OCI-LY3 (cell line): ENCODE measurements around the gene TPCN1.

Experiments
- H2AFZ ChIP-seq: fragments of 200-600, 300-600 bp; shearing (Covaris generic); 2 replicates; pipeline ENCODE4 v1.6.0; 2014; ENCODE audit warnings: antibody characterized with exemption, low read depth, low read length
- H3K27ac ChIP-seq: fragments of 200-600, 300-600 bp; sonication (generic); 2 replicates; pipeline ENCODE4 v1.5.1; 2014; ENCODE audit warnings: mild to moderate bottlenecking, low read length, moderate library complexity, mixed read lengths
- H3K27me3 ChIP-seq: fragments of 200-600, 300-600 bp; sonication (generic); 2 replicates; pipeline ENCODE4 v1.6.1; 2014; ENCODE audit warnings: low read depth, low read length, mixed read lengths
- H3K36me3 ChIP-seq: fragments of 200-600, 300-600 bp; sonication (generic); replicated peaks from 2 replicates; pipeline ENCODE3; 2014; ENCODE audit warnings: low read depth, low read length, mixed read lengths
- H3K4me1 ChIP-seq: fragments of 300-600, 200-600 bp; sonication (generic); 2 replicates; pipeline ENCODE4 v1.6.1; 2014; ENCODE audit warnings: low read length, mixed read lengths
- H3K4me2 ChIP-seq: fragments of 200-600, 300-600 bp; sonication (generic); 2 replicates; pipeline ENCODE4 v1.6.1; 2014; ENCODE audit warnings: low read length, mixed read lengths
- H3K4me3 ChIP-seq: fragments of 300-600, 200-600 bp; sonication (generic); 2 replicates; pipeline ENCODE4 v1.5.1; 2014; ENCODE audit warnings: antibody characterized with exemption, mild to moderate bottlenecking, low read length, moderate library complexity
- H3K79me2 ChIP-seq: fragments of 300-600, 200-600 bp; shearing (Covaris generic); 2 replicates; pipeline ENCODE4 v1.6.1; 2014; ENCODE audit warnings: mild to moderate bottlenecking, low read length, mixed read lengths
- H3K9ac ChIP-seq: fragments of 300-600, 200-600 bp; shearing (Covaris generic); 2 replicates; pipeline ENCODE4 v1.6.0; 2014; ENCODE audit warnings: mild to moderate bottlenecking, low read length, moderate library complexity
- H3K9me3 ChIP-seq: fragments of 200-600, 300-600 bp; shearing (Covaris generic); 2 replicates; pipeline ENCODE4 v1.6.1; 2014; ENCODE audit warnings: low read length, mixed read lengths; ENCODE audit not compliant: insufficient read depth
- H4K20me1 ChIP-seq: fragments of 200-600, 300-600 bp; sonication (generic); 2 replicates; pipeline ENCODE4 v1.6.1; 2016; ENCODE audit warnings: low read length, mixed read lengths; ENCODE audit not compliant: insufficient read depth
- CTCF ChIP-seq: fragments of 200-600, 300-600 bp; sonication (generic); IDR thresholded peaks from 2 replicates; pipeline ENCODE4 v1.5.1; 2014; ENCODE audit warnings: antibody characterized with exemption, low read length, low read depth
- EZH2phosphoT487 ChIP-seq: fragments of 200-600 bp; shearing (Covaris generic); IDR thresholded peaks from 2 replicates; pipeline ENCODE4 v1.6.1; 2018; ENCODE audit warnings: antibody characterized with exemption, mixed run types, low read depth

Gene TPCN1

DNA sequence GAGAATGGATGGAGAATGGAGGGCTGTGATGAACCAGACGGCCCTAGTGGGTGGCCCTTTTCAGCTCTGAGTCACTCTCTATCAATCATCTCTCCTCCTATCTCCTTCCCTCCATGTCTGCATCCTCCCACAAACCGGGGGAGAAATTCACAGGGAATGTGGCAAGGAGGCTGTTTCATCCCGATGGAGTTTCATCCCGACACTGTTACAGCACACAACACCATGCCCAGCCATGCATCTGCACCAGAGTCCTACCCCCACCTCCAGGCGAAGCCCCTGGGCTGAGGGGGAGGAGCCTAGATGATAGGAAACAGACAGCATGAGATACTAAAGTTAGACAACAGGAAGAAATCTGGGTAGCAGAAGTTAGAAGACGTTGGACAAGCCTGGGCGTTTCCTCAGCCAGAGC is 92.9 kb downstream of the TPCN1 start:
- Histone ChIP-seq H3K9ac (no peak overlapping the region), H4K20me1 (no peaks in the 10 kb centered on the region), H3K79me2 (no peaks in the 10 kb centered on the region), H3K36me3 (peaks cover 3% of the 10 kb centered on the region), H2AFZ (no peak overlapping the region), H3K4me3 (no peak overlapping the region), H3K27ac (no peak overlapping the region), H3K4me2 (no peak overlapping the region), H3K27me3 (no peaks in the 10 kb centered on the region), H3K4me1 (no peaks in the 10 kb centered on the region), H3K9me3 (no peaks in the 10 kb centered on the region)
- no peak for TF ChIP-seq CTCF
- no peak for TF ChIP-seq EZH2phosphoT487

DNA sequence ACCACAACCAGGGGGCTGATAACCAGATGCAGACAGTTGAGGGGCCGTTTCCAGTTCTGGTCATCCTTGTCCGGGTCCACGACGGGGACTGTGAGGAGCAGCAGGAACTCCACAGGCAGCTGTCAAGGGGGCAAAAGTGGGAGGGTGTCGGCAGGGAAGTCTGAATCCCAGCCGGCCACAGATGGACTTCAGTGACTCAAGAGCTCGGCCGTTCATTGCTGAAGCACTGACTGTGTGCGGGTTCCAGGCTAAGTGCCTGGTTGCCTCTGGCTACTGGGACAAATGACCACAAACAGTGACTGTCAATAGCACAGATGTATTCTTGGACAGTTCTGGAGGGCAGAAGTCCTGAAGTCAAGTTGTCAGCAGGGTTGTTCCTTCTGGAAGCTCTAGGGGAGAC is 94.1 kb downstream of the TPCN1 start:
- no peaks in the 10 kb centered on the region for H3K9me3 ChIP-seq
- H3K4me3 ChIP-seq, result no peak overlapping the region
- no peaks in the 10 kb centered on the region for H4K20me1 ChIP-seq
- H2AFZ ChIP-seq, result no peak overlapping the region
- no peak overlapping the region for H3K27ac ChIP-seq
- no peak overlapping the region for H3K4me2 ChIP-seq
- no peaks in the 10 kb centered on the region for H3K79me2 ChIP-seq
- no peak overlapping the region for H3K9ac ChIP-seq
- peaks cover 3% of the 10 kb centered on the region for H3K36me3 ChIP-seq
- TF ChIP-seq CTCF (no peak), EZH2phosphoT487 (no peak)
- no peaks in the 10 kb centered on the region for H3K27me3 ChIP-seq
- H3K4me1 ChIP-seq, result no peaks in the 10 kb centered on the region

DNA sequence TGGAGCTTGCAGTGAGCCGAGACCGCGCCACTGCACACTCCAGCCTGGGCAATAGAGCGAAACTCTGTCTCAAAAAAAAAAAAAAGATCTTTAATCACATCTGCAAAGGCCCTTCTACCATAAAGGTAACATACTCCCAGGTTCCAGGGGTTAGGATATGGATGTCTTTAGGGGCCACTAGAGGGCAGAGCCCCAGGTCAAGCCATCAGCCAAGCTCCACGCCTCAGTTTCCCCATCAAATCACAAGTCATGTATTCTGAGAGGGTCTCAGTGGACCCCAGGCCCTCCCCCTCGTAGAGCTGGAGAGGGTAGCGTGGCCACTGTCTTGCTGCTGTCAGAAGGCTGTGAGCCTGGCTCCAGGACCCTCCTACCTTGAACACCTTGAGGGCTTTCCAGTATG is 94.9 kb downstream of the TPCN1 start:
- Histone ChIP-seq H3K4me2 (no peak overlapping the region), H3K4me3 (no peak overlapping the region), H2AFZ (no peak overlapping the region), H3K36me3 (peaks cover 3% of the 10 kb centered on the region), H3K9me3 (no peaks in the 10 kb centered on the region), H4K20me1 (no peaks in the 10 kb centered on the region), H3K9ac (no peak overlapping the region), H3K79me2 (no peaks in the 10 kb centered on the region), H3K4me1 (no peaks in the 10 kb centered on the region), H3K27me3 (no peaks in the 10 kb centered on the region), H3K27ac (no peak overlapping the region)
- TF ChIP-seq CTCF, result peak; percentile 33
- TF ChIP-seq EZH2phosphoT487, result no peak

- H2AFZ ChIP-seq, result no peak overlapping the region
Observed at GRCh38 chr12:113317122-113317521, 95.9 kb downstream of the TPCN1 start.

More at GRCh38 chr12:113317122-113317521, 95.9 kb downstream of the TPCN1 start:
- H3K4me2 ChIP-seq, result no peak overlapping the region
- H3K4me3 ChIP-seq, result no peak overlapping the region
- H3K9me3 ChIP-seq, result no peaks in the 10 kb centered on the region
- H3K27ac ChIP-seq, result no peak overlapping the region
- no peaks in the 10 kb centered on the region for H3K27me3 ChIP-seq
- no peaks in the 10 kb centered on the region for H3K79me2 ChIP-seq
- peaks cover 3% of the 10 kb centered on the region for H3K36me3 ChIP-seq
- TF ChIP-seq CTCF (no peak), EZH2phosphoT487 (no peak)
- no peaks in the 10 kb centered on the region for H3K4me1 ChIP-seq
- no peak overlapping the region for H3K9ac ChIP-seq
- no peaks in the 10 kb centered on the region for H4K20me1 ChIP-seq
